GM19328 (cell line): ENCODE data around the gene BCLAF3.

Experiments
- ATAC-seq: cut with Tn5 transposase; IDR thresholded peaks from one replicate; pipeline ENCODE4 v1.9.1; 2021; ENCODE audit warnings: mild to moderate bottlenecking, moderate library complexity; ENCODE audit not compliant: unreplicated experiment

The BCLAF3 gene

GRCh38 chrX:19990556-19991349 is at the start of gene BCLAF3:
BCLAF3 (minus strand) TSS chrX:19991061; CDS start chrX:19970264, 20,797 bp downstream.
- ATAC-seq, result peak; percentile 96

DNA sequence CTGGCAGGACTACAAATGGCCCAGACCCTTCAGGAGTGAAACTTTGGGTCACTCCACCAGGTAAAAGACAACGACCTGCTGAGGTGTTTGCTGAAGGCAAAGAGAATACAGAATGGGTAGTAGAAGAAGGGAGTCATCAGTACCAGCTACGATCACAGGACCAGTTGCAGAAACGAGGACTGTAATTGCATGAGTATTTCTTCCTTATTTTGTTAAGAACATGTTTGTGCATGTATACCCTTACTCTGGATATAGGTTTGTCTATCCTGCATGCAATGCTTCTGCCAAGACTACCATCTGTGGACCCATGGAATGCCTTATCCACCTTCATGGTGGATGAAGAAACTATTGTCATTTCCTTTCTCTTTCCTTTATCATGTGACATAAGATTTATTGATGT is 48.1 kb upstream of the BCLAF3 start:
- no peak for ATAC-seq

DNA sequence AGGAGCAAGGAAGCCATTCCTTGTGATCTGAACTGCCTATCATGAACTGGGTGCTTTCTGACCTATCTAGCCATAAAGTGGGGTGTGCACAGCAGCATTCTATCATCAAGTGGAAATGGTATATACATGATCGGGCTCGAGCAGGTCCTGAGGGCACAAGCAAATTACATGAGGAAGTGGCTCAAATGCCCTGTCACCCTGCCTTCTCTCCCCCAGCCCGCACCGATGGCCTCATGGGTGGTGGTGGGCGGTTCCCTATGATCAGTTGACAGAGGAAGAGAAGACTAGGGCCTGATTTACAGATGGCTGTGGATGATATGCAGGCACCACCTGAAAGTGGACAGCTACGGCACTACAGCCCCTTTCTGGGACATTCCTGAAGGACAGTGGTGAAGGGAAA is 46.3 kb upstream of the BCLAF3 start:
- no peak for ATAC-seq

DNA sequence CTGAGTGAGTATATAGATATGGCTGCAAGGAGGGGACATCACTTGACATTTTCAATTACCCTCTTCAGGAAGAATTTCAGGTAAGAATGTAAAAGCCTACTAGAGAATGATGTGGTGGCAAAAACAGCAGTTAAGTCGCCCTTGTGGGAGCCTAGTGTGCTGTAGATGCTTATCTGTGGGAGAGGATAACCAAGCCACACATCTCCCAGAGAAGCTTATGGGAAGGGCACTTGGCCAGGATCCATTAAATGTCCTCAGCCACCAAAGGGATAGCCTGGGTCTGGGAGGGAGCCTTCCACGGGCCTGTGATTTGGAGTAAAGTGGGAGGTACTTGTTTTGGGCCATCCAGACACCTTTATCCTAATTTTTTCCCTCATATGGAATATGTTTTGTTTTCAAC is 41.3 kb upstream of the BCLAF3 start:
- ATAC-seq, result no peak

DNA sequence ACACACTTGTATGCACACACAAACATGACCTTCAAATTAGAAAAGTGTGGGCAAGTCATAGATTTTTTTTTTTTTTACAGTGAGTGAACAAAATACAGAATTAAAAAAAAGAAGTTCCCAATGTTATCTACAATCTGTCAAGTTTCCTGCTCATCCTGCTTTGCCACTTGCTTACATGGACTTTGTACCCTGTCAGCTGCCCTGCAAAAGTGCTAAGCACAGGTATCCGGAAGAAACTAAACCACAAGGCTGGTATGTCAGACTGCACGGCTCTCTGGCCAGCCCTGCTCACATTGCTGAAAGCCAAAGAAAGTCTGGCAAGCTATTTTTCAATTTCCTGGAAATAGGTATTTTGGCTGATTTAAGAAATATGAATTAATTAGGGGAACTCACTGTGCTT is 38.9 kb upstream of the BCLAF3 start:
- no peak for ATAC-seq

- ATAC-seq, result no peak
Measured at GRCh38 chrX:20028588-20028987, 37.7 kb upstream of the BCLAF3 start.

DNA sequence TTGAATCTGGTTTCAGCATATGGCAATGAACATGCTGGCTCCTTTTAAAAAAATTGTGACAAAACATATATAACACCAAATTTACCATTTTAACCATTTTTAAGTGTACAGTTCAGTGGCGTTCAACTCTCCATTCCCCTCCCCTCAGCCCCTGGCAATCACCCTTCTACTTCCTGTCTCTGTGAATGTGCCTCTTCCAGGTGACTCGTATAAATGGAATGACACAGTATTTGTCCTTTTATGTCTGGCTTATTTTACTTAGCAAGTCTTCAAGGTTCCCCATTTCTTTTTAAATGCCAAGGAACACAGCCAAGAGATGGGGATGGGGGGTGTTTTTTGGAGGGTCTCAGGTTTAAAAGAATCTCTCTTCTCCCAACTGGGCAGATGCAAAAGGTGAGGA is 35.4 kb upstream of the BCLAF3 start:
- no peak for ATAC-seq

GRCh38 chrX:20019672-20020365 is 29.0 kb upstream of the BCLAF3 start:
- no peak for ATAC-seq

- ATAC-seq, result no peak
Measured at GRCh38 chrX:20016616-20016945, 25.7 kb upstream of the BCLAF3 start.

DNA sequence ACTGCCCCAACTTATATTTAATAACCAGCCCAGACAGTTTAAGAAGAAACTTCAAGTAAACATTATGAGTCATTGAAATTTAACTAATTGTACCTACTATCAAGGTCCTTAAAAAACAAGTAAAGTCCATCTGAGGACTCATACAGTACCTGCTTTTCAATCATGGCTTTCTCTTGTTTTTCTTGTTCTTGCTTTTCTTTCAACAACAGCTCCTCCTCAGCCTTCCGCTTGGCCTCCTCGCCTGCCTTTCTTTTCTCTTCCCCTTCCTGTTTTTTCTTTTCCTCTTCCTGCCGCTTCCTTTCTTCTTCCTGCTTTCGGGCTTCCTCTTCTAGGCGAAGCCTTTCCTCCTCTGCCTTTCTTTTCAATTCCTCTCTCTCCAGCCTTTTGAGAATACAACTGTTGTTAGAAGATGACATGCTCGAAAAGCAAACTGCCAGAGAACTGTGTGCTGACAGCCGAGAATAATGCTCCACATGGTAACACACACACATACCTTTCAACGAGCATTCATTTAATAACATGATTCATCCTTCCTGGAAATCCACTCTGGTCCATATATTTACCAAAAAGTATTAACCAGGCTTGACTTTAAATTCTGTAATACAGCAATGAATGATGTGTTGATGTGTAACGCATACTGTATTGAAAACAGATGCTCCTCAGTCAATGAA is 25.2 kb upstream of the BCLAF3 start:
- ATAC-seq, result no peak

GRCh38 chrX:20015422-20015821 is 24.6 kb upstream of the BCLAF3 start:
- no peak for ATAC-seq

DNA sequence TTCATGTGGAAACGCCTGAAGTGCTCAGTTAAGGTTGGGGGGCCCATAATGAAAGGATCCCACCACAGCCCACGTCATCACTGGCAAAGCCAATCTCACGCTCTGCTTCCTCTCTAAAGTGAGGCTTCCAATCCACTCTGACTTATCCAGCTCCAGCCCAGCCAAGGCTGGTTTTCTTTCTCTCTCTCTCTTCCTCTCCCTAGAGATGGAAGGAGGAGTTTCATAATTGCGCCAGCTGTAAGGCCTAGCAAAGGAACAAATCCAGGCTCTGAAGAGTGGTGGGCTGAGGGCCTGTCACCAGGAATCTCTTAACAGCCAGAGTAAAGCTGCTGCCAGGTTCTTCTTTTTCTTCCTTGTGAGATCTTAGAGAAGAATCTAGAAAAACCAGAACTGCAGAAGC is 20.7 kb upstream of the BCLAF3 start:
- no peak for ATAC-seq

DNA sequence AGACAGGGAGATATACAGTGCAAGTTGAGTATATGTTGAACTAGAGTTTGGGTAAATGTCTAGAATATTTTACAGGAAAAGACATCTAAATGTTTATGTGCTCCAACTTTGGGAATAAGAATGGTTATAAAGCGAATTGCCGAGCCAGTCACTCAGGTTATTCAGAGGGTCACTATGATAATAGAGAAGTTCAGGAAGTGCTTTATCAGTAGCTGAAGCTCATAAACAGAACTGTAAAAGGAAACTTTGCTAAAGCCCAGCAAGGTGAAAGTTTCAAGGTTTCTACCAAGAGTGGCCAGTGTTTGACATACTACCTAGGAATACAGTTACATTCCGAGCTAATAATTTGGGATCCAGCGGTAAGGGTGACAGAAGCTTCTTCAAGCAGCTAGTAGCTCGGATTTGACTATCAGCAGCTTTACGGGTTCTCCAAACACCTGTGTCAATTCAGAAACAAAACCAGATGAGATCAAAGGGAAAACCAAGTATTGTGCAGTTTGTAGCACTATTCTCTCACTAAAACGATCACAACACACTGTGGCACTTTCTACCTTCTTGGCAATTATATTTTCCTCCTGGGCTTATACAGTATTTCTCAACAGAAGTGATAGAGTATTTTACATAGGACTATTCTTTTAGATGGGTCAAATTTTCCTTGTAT is 17.2 kb upstream of the BCLAF3 start:
- ATAC-seq, result no peak

GRCh38 chrX:20005883-20006282 is 15.0 kb upstream of the BCLAF3 start:
- ATAC-seq, result no peak

- no peak for ATAC-seq
Measured at GRCh38 chrX:20001588-20001987, 10.7 kb upstream of the BCLAF3 start.

DNA sequence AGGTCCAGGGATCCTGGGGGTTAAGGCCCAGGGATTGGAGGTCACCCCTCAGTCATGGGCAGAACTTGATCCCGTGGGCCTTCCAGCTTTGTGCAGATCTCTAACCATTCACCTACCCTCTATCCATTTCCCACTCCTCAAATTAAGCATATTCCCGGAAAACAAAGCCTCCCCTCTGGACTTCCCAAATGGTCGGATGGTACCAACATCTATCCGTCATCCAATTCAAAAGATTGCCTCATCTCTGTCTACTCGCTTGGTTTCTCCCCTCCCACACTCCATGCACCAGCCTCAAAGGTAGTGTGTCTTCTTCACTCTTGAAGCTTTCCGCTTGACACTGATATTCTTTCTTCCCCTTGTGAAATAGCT is 473 bp upstream of the BCLAF3 start:
- ATAC-seq, result no peak

DNA sequence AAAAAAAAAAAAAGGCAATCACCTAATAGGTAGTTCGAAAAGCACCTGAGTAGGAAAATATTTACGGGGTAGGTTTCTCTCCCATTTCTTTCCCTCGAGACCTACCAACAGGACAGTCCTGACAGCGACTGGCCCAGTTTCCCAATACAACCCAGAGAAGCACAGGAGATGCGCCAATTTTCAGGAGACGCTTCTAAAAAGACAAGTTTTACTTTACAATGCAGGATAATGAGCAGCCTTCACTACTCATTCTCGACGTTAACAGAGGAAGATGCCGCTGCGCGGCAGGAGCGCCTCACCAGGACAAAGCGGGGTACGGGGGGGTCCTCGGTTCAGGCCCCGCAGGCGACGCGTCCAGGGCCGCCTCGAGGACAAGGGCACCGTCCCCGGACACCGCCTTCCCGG is 708 bp downstream of the BCLAF3 start:
- peak; percentile 10 for ATAC-seq

GRCh38 chrX:19987856-19988255 is 3.0 kb downstream of the BCLAF3 start:
- no peak for ATAC-seq

DNA sequence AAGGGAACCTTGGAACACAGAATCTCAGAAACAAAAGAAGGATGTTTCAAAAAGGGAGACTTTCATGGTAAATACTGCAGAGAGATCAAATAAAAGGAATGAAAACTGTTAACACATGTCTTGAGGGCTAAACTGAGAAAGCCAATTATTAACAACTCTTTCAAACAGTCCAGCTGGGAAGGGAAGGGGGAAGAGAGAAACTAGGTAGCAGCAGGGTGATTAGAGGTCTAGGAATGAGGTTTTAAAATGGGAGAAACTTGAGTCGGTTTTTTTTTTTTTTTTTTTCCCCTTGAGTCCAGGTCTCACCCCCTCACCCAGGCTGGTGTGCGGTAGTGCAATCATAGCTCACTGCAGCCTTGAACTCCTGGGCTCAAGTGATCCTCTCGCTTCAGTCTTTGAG is 4.3 kb downstream of the BCLAF3 start:
- ATAC-seq, result no peak

- no peak for ATAC-seq
Measured at GRCh38 chrX:19981947-19982346, 8.9 kb downstream of the BCLAF3 start.

- no peak for ATAC-seq
Measured at GRCh38 chrX:19975845-19976244, 15.0 kb downstream of the BCLAF3 start.

- ATAC-seq, result no peak
Measured at GRCh38 chrX:19972984-19973383, 17.9 kb downstream of the BCLAF3 start.
